GM19372 (cell line): ENCODE data around the gene DGKQ.

Source experiments
- ATAC-seq: cut with Tn5 transposase; IDR thresholded peaks from one replicate; pipeline ENCODE4 v1.9.1; 2021; ENCODE audit warnings: mild to moderate bottlenecking, low read depth, moderate library complexity; ENCODE audit not compliant: unreplicated experiment

Gene DGKQ

GRCh38 chr4:910366-911091 lies 62.8 kb downstream of the DGKQ start:
- ATAC-seq = no peak

- ATAC-seq = no peak
These were observed 63.5 kb downstream of the DGKQ start for GRCh38 chr4:909821-910220.

- ATAC-seq = no peak
These were observed 64.2 kb downstream of the DGKQ start for GRCh38 chr4:909131-909571.
